Caki2 (cell line): ENCODE data around the gene NR2E3. TPM values are rescaled to one million over a fixed set of nuclear protein-coding genes. Genes with fewer than 3 reads are reported as not detected.

Source experiments
- DNase-seq: peaks from one replicate; pipeline ENCODE4 v3.0.0-alpha.2; 2015; ENCODE audit warnings: low read depth
- in situ Hi-C: cut with HindIII; loops from 2 replicates; pipeline ENCODE4 v1.10.0; 2016; ENCODE audit warnings: low sequenced_read_pairs, low pct_unique_long_range_greater_than_20kb, mixed read lengths
- total RNA-seq: library from RNA; depleted of rRNA; stranded (reverse); fragments of >200 nt; shearing (Covaris generic); gene quantifications from 2 replicates; pipeline ENCODE4 v1.2.3, GENCODE V29; 2014; ENCODE audit warnings: low replicate concordance; rRNA removed

Gene NR2E3
- not detected in 2 replicates for total RNA-seq

DNA sequence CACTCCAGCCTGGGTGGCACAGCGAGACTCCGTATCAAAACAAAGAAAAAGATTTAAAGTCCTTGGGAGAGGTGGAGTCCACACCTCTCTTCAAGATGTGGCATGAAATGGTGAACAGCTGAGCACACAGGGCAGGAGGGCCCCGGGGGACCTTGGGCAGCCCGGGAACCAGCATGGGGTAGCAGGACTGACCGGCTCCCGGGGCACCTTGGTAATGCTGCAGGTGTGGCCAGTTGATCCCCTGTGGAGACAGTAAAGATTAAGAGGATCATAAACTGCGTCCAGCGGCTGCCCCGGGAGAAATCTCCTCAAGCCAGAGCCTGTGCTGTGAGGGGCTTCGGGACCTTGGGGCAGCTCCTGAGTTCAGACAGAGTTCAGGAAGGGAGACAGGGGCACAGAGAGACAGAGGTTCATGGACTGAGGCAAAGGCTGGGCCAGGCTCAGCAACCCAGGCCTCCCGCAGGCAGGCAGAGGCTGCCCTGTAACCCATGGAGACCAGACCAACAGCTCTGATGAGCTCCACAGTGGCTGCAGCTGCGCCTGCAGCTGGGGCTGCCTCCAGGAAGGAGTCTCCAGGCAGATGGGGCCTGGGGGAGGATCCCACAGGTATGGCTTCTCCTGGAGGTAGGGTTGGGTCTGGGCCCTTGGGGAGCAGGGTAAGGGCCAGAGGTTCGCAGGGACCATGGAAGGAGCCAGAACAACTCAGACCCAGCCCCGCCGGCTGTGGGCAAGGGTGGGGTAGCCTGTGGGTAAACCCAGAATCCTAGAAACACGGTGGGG lies at the start of gene NR2E3:
TSS of gene NR2E3 (plus strand) at position 299 of the 780 bp plus-strand sequence. CDS start at position 489, 190 bp downstream.
- in situ Hi-C loops, result no loop called here
- no peak for DNase-seq

DNA sequence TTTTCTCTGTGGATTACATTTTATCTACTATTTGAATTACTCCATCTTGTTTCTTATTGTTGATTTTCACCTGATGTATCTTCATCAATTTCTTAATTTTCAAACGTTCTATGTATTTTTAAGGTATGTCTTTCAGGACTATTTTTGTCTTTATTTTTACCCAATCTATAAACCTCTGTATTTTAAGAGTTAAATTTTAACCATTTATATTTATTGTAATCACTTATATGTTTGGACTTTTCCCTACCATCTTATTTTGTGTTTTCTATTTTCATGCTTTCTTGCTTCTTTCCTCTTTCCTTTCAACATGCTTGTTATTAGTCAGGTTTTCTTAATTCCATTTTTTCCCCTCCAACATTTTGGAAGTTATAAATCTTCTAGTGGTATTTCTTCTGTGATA lies 49.5 kb upstream of the NR2E3 start:
- DNase-seq, result no peak
- in situ Hi-C loops, result no loop called here

DNA sequence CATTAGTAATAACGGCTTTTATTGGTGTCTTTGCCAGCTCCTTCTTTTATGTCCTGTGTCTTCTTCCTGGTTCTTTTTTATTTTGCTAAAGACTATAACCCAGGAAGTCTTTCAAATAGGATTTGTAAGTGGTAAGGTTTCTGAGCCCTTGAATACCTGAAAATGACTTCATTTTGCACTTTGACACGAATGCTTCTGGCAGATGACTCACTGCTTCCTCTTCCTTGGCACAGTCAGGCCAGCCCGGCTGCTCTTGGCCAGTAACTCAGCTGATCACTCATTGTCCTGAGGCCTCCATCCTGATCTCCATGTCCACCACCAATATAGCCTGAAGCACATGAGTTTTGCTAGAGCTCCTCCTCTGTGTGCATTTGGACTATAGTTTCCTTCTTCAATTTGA lies 48.7 kb upstream of the NR2E3 start:
- in situ Hi-C loops, result no loop called here
- DNase-seq, result peak; percentile 78

DNA sequence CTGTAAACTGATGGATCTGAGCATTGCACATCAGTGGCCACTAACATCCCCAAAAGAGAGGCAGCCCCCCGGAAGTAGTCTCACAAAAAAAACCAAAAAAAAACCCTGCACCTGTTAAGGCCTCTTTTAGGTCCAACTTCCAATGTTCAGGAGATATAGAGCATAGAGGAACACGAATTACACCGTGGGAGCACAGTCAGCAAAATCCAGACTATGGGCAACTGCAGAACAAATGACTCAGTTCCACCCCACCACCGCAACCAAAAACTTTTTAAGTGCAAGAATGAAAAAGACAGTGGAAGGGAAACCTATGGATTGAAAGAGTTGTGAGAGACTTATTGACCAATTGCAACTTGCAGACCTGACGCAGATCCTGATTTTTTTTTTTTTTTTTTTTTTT lies 42.2 kb upstream of the NR2E3 start:
- DNase-seq, result no peak
- in situ Hi-C loops, result no loop called here

DNA sequence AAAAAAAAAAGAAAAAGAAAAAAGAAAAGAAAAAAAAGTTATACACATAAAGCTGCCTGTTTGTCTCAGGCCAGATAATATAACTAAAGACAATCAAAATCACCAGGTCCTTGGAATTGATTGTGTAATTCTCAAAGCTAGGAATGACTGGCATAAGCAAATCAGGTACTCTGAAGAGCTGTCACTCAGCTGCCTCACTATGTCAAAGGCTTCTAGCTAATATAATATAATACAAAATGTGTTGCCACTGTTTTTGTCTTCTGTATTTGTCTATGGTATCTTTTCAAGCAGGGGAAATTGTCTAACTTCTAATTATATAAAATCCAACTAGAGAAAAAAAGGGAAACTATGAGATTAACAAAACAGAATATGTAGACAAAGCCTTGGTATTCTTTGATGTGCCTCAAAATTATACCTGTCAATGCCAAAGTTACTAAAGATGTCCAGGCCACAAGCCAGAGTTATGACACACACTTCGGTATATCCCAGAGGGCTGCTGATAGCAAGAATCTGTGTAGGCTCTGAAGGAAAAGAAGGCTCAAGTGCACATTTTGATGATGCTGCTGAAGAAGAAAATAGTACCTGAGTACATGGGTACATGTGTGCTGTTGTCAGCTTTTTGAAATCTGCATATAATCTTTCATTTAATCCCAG lies 37.0 kb upstream of the NR2E3 start:
- DNase-seq, result no peak
- in situ Hi-C loops, result no loop called here

DNA sequence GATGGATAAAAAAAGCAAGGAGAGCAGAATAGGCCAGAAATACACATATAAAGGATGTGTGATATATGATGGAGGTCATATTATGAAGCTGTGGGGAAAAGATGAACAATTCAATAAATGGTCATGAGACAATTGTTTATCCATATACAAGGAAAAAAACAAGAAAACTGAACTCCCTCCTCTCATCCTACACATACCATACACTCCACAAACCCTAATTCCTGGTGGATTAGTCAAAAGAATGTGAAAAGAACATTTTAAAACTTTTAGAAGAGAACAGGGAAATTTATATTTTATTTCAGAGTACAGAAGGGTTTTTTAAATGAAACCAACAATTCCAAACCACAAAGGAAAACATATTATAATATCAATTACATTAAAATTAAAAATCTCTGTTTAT lies 34.5 kb upstream of the NR2E3 start:
- no peak for DNase-seq
- in situ Hi-C loops, result no loop called here

DNA sequence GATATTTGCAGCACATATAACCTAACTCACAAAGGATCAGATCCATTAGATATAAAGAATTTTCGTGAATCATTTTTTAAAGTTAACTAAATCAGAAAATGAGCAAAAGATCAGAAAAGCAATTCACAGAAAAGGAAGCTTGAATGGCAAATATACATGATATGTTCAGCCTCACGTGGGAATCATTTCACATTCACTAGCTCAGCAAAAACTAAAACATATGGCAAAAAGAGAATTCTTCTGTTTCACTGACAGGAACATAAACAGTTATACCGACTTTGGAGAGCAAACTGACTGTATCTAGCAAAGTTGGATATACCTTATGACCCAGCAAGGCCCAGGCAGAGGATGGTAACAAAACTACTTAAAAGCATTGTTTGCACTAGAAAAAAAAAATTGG lies 34.0 kb upstream of the NR2E3 start:
- no peak for DNase-seq
- in situ Hi-C loops, result no loop called here

DNA sequence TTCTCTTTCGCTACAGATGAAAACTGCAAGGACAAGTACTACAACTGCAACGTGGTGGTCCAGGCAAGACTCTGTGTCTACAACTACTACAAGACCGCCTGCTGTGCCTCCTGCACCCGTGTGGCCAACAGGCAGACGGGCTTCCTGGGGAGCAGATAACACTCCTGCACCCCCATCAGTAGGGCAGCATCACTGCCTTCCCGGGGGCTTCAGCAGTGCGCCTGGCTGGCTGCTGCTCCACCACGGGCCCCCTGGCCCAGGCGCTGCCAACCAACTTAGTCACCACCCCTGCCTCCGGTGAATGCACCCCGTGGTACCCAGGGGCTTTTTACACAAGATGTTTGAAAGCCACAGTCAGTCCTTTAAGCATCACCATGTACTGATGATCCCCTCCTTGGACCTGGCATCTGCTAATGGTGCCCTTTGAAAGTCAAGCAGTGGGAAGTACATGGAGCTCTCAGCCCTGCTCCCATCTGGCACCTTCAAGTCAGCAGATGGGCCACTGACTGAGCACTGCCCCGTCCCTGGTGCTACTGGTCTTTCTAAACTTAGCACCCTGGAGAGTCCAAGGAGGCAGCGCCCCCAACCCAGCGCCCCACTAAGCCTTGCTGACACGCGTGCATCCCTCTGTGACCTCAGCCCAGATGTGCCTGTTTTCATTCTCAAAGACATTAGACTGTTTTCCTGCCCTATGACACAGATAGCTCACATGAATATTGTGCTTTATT lies 33.0 kb upstream of the NR2E3 start:
- in situ Hi-C loops, result no loop called here
- DNase-seq, result no peak

DNA sequence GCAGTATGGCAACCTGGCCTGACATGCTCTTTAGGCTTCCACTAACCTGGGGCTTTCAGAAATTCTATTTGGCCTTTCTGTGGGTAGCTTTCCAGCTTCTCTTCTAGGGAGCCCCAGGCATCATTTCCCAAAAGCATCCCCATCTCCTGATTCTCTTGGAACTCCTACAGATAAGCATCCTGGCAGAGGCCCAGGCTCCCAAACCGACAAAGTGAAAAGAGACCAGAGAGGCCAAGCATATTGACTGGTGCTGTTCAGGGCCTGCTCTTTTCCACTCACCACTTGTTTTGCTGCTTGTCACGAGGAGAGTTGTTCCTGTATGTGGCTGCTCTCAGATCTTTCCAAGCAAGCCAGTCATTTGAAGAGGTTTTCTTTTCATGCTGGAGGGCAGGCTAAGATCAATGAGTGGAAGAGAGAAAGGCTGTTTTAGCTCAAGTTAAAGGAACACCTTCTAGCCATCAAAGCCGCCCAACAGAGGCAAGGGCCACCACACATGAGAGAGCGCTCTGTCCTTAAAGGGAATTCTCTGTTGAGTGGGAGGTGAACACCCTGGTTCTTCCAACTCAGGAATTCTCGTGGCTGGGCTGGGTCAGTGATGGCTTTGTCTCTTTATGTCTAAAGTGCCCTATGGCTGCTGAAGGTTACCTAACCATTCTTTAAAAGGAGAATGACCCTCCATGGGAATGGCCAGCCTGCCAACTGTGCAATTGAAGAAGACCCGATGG lies 31.1 kb upstream of the NR2E3 start:
- in situ Hi-C loops, result no loop called here
- no peak for DNase-seq

DNA sequence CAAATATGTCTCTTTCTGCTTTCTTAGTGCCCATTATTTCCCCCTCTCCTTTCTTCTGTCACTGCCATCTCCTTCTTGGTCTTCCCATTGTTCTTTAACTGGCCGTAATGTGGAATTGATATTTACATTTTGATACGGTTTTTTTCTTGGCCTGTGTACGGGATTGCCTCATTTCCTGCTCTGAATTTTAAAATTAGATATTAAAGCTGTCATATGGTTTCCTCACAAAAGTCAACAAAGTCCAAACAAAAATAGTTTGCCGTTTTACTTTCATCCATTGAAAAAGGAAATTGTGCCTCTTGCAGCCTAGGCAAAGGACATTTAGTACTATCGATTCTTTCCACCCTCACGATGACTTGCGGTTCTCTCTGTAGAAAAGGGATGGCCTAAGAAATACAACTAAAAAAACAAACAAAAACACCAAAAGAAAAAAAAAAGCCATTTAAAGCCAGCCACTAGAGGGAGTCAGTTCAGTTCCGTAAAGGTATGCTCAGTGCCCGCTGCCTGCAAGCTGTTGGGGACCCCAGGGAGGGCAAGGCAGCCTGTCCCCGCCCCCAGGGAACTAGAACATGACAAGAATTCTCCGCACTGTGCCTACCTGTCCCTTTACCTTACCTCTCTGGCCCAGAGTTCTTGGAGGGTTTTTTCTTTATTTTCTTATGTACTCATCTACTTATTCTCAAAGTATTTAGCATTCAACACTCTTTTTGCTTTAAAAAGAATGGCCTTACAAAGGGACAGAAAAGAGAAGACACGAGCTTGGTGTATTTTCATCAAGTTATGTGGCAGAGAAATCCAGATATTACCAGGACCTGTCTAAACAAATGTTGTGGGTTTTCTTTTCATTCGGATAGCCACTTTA lies 30.0 kb upstream of the NR2E3 start:
- in situ Hi-C loops, result no loop called here
- peak; percentile 95 for DNase-seq

DNA sequence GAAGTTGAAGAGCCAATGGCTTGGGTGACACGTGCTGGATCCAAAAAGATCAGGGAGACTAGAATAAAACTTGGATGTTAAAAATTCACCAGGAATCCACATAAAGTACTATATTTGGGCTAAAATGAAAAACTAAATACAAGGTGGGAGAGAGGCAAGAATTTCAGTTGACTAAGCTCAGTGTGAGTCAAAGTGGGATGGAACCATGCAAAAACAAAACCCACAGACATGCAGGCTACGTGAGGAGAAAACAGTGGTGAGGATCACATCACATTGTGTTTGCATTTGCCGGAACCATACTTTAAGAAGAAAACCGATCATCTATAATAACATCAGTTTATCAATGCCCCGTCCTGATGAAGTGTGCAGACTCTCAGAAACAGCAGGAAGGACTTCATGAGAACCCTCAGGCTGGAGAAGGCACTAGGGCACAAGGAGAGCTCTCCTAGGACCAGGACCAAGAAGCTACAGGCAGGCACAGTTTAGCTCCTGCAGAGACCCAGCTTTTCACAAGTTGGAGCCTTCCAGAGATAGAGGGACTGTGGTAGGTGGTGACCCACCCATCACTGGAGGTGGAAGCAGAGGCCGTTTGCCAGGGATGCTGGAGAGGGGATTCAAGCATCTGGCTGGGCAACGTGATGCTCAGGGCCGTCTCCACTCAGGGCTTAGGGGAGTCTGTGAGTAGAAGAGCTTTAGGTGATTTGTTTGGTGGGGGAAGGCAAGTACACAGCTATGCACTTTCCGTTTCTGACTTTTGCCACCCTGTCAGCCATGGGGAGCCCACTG lies 29.0 kb upstream of the NR2E3 start:
- in situ Hi-C loops, result no loop called here
- no peak for DNase-seq

DNA sequence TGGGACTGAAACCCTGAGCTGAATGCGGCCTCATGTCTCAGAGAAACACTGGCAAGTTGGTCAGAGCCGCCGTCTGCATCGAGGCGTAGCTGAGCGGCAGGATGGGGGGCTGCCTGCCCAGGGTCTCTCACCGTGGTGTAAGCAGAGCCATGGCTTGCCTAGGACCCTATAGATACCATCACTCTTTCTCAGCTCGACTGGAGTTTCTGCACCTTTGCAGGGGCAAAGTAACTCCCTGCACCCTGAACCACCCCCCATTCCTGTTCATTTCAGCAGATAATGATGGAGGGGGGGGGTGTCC lies 28.4 kb upstream of the NR2E3 start:
- DNase-seq, result no peak
- in situ Hi-C loops, result no loop called here

DNA sequence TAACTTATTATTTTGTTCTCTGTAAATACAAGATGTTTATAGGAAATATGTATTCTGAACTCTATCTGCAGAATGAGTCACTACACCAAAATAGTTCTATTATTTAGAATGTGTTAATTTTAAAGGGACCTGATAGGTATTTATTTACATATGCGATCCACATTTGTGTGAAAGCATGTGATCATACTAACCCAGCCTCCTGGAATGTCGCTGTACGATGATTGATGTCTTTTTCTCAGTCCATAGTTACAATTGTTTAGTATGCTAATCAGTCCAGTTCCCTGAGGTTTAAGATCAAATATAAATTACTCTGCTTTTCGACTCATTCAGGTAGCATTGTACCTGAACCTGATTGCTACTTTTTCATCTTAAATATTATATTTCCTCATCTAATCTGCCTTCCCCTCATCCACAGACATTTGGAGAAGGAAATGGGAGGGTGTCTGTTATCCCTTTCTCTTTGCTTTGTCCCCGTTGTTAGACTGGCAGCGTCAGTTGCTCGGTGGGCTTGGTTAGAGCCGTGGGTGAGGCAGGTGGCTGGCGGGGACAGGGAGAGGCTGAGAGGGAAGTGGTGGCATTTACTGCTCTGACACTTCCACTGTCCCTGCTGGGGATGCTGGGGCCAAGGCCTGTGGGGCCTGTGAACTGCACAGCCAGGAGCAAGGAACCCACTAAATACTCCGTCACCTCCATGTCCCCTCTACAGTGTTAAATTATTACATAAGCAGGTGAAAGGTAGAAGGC lies 27.8 kb upstream of the NR2E3 start:
- in situ Hi-C loops, result no loop called here
- no peak for DNase-seq

DNA sequence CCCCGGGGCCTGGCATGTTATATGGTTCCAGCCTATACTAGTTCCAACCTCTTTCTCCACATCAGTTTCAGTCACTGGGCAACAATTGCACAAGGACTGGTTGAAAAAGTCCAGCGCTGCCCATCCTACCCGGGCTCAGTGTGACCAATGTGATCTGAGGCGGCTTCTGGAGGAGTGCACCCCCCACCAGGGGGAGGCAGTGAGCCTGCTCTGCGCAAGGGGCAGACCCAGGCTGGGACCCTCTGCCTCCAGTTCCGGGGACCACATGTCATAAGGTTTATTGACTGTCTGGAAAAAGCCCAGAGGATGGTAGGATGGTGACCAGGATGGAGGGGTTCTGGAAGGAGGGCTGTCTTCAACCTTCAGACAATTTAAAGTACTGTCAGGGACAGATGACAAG lies 25.6 kb upstream of the NR2E3 start:
- no peak for DNase-seq
- in situ Hi-C loops, result no loop called here

DNA sequence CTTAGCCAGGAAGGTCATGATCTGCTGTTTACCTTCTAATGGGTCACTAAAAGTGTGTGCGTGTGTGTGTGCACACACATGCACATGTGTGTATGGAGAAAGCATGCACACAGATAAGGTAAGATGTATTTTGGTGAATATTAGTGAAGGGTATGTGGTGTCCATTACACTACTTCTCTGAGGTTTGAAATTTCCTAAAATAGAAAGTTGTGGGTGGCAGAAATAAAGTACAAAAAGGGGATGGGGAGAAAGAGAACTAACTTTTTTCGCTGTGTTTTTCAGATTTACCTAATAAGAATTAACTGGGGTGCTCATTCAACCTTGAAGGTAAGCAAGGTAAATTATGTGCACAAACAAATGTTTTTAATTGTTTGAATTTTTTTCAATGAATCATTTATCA lies 24.4 kb upstream of the NR2E3 start:
- in situ Hi-C loops, result no loop called here
- DNase-seq, result no peak

DNA sequence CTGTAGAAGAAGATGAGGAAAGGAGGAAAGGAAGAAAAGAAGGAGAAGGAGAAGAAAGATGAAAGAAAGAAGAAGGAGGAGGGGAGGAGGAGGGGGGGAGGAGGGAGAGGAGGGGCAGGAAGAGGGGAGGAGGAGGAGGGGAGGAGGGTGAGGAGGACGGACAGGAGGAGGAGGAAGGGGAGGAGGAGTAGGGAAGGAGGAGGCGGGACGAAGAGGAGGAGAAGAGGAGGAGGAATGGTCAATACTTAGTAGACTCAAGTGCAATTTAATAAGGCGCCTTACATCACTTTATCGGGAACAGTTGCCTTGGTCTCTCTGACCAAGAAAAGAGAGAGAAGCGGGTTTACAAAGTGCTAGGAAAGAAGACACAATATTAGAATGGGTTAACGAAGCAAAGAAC lies 23.7 kb upstream of the NR2E3 start:
- DNase-seq, result no peak
- in situ Hi-C loops, result no loop called here
